Measurements from ENCODE around the gene SYT1.

SYT1 gene

DNA sequence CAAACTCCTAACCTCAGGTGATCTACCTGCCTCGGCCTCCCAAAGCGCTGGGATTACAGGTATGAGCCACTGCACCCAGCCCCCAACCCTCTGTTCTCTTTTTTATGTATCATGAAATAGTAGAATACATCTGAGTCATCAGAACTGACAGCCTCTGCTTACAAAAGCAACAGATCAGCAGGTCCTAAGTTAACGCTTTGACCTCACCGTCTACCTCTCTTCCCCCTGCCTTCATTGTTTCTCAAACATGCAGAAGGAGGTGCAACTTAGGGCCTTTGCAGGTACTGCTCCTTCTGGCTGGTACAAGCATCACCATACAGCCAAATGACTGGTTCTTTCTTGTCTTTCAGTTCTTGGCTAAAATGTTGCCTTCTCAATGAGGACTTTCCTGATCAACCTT is 577.0 kb downstream of the SYT1 start:
- Histone ChIP-seq H3K79me2 (ENCODE audit: insufficient read depth, low read length) (no peaks in the 10 kb centered on the region), H4K20me1 (ENCODE audit: low read depth, low read length) (no peaks in the 10 kb centered on the region), H3K27ac (ENCODE audit: low read depth, low read length) (no peak overlapping the region), H3K4me3 (ENCODE audit: insufficient read depth, low read length, poor library complexity, severe bottlenecking) (no peak overlapping the region), H3K9me2 (replicated peaks; ENCODE audit: insufficient read depth, low read length) (no peaks in the 10 kb centered on the region), H3K36me3 (ENCODE audit: low read length) (no peaks in the 10 kb centered on the region), H3K27me3 (ENCODE audit: low read length) (no peaks in the 10 kb centered on the region), H3K9ac (ENCODE audit: low read length) (no peak overlapping the region), H3K4me2 (ENCODE audit: low read depth, low read length, poor library complexity, severe bottlenecking) (no peak overlapping the region), H2AFZ (ENCODE audit: low read depth, low read length, severe bottlenecking) (no peak overlapping the region), H3F3A (ENCODE audit: insufficient read depth) (no peaks in the 10 kb centered on the region), H3K9me3 (ENCODE audit: insufficient read depth, low read length) (no peaks in the 10 kb centered on the region)
- TF ChIP-seq, protein P1, sequence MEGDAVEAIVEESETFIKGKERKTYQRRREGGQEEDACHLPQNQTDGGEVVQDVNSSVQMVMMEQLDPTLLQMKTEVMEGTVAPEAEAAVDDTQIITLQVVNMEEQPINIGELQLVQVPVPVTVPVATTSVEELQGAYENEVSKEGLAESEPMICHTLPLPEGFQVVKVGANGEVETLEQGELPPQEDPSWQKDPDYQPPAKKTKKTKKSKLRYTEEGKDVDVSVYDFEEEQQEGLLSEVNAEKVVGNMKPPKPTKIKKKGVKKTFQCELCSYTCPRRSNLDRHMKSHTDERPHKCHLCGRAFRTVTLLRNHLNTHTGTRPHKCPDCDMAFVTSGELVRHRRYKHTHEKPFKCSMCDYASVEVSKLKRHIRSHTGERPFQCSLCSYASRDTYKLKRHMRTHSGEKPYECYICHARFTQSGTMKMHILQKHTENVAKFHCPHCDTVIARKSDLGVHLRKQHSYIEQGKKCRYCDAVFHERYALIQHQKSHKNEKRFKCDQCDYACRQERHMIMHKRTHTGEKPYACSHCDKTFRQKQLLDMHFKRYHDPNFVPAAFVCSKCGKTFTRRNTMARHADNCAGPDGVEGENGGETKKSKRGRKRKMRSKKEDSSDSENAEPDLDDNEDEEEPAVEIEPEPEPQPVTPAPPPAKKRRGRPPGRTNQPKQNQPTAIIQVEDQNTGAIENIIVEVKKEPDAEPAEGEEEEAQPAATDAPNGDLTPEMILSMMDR (IDR thresholded peaks at IDR 0.05; ENCODE audit: insufficient read depth, low read length, poor library complexity, severe bottlenecking): no peak
- no peak for TF ChIP-seq EZH2phosphoT487 (conservative IDR thresholded peaks at IDR 0.05; ENCODE audit: low read length)

DNA sequence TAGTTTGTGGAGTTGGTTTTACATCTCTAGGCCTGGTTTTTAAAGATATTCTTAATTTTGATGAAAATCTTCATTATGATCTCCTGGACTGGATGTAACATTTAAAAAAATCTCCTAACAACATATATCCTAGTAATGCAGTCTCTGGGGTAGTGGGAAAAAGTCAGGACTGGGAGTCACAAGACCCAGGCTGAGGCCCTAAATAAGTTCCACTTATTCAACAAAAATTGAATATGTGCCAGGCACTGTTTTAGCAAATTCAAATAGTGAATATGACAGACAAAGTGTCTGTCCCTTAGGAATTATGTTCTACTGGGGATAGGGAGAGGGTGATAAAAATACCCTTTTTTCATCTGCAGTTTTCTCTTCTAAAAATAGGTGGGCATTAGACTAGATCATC is 577.8 kb downstream of the SYT1 start:
- Histone ChIP-seq H3K27me3 (ENCODE audit: low read length) (no peaks in the 10 kb centered on the region), H3K9me2 (replicated peaks; ENCODE audit: insufficient read depth, low read length) (no peaks in the 10 kb centered on the region), H3K9me3 (ENCODE audit: insufficient read depth, low read length) (no peaks in the 10 kb centered on the region), H3K4me3 (ENCODE audit: insufficient read depth, low read length, poor library complexity, severe bottlenecking) (no peak overlapping the region), H3K79me2 (ENCODE audit: insufficient read depth, low read length) (no peaks in the 10 kb centered on the region), H3K4me2 (ENCODE audit: low read depth, low read length, poor library complexity, severe bottlenecking) (no peak overlapping the region), H2AFZ (ENCODE audit: low read depth, low read length, severe bottlenecking) (no peak overlapping the region), H3K36me3 (ENCODE audit: low read length) (no peaks in the 10 kb centered on the region), H3K27ac (ENCODE audit: low read depth, low read length) (no peak overlapping the region), H3F3A (ENCODE audit: insufficient read depth) (no peaks in the 10 kb centered on the region), H3K9ac (ENCODE audit: low read length) (no peak overlapping the region), H4K20me1 (ENCODE audit: low read depth, low read length) (no peaks in the 10 kb centered on the region)
- no peak for TF ChIP-seq EZH2phosphoT487 (conservative IDR thresholded peaks at IDR 0.05; ENCODE audit: low read length)
- TF ChIP-seq, protein P1 (IDR thresholded peaks at IDR 0.05; ENCODE audit: insufficient read depth, low read length, poor library complexity, severe bottlenecking): no peak

DNA sequence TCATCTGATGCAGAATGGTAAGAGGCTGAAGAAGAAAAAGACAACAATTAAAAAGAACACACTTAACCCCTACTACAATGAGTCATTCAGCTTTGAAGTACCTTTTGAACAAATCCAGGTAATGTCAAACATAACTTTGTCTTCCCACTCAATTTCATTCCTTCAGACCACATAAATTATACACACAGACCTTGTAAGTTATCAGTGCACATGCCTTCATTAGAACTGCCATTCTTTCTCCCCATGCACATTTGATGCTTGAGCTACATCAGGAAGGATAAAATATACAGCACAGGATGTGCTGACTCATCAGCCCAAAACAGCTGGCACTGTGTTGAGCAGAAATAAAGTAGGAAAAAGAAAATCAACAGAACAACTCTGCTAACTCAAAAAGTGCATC is 579.5 kb downstream of the SYT1 start:
- Histone ChIP-seq H3K36me3 (ENCODE audit: low read length) (no peaks in the 10 kb centered on the region), H3F3A (ENCODE audit: insufficient read depth) (no peaks in the 10 kb centered on the region), H3K4me3 (ENCODE audit: insufficient read depth, low read length, poor library complexity, severe bottlenecking) (no peak overlapping the region), H3K9me3 (ENCODE audit: insufficient read depth, low read length) (no peaks in the 10 kb centered on the region), H3K27ac (ENCODE audit: low read depth, low read length) (no peak overlapping the region), H2AFZ (ENCODE audit: low read depth, low read length, severe bottlenecking) (no peak overlapping the region), H3K27me3 (ENCODE audit: low read length) (no peaks in the 10 kb centered on the region), H4K20me1 (ENCODE audit: low read depth, low read length) (no peaks in the 10 kb centered on the region), H3K9ac (ENCODE audit: low read length) (no peak overlapping the region), H3K4me2 (ENCODE audit: low read depth, low read length, poor library complexity, severe bottlenecking) (no peak overlapping the region), H3K79me2 (ENCODE audit: insufficient read depth, low read length) (no peaks in the 10 kb centered on the region), H3K9me2 (replicated peaks; ENCODE audit: insufficient read depth, low read length) (no peaks in the 10 kb centered on the region)
- TF ChIP-seq, protein P1 (IDR thresholded peaks at IDR 0.05; ENCODE audit: insufficient read depth, low read length, poor library complexity, severe bottlenecking): no peak
- no peak for TF ChIP-seq EZH2phosphoT487 (conservative IDR thresholded peaks at IDR 0.05; ENCODE audit: low read length)
